Astrocyte of the spinal cord (primary cell): ENCODE results near the gene SCAMP1.

Experiments
- DNase-seq: peaks from one replicate; pipeline ENCODE4 v3.0.0; 2011; ENCODE audit warnings: low read depth, low spot score
- H3K4me3 ChIP-seq: 2 replicates; pipeline ENCODE4 v1.5.1; 2011; ENCODE audit warnings: low read depth, mild to moderate bottlenecking, low read length, moderate library complexity
- CTCF ChIP-seq: IDR thresholded peaks from 2 replicates; pipeline ENCODE4 v1.5.1; 2012; ENCODE audit warnings: low read depth, mild to moderate bottlenecking, low read length, inconsistent platforms
- in situ Hi-C: cut with HindIII; loops from 2 replicates; pipeline ENCODE4 v1.10.0; 2017; ENCODE audit warnings: low sequenced_read_pairs

Gene SCAMP1

GRCh38 chr5:78359831-78360673 lies at the start of gene SCAMP1:
SCAMP1 (plus strand) TSS chr5:78360617; CDS start chr5:78360672, 55 bp downstream.
- peak within 1 kb of the TSS; percentile 96 for H3K4me3 ChIP-seq
- in situ Hi-C loops: no loop called here
- TF ChIP-seq CTCF: peak; percentile 10
- DNase-seq: peak; percentile 95

GRCh38 chr5:78317515-78317914 lies 42.9 kb upstream of the SCAMP1 start:
- in situ Hi-C loops: no loop called here
- no peak overlapping the region for H3K4me3 ChIP-seq
- no peak for TF ChIP-seq CTCF
- no peak for DNase-seq

- in situ Hi-C loops: no loop called here
- TF ChIP-seq CTCF: no peak
- no peak overlapping the region for H3K4me3 ChIP-seq
- no peak for DNase-seq
Measured at GRCh38 chr5:78318337-78318736, 42.1 kb upstream of the SCAMP1 start.

- TF ChIP-seq CTCF: peak; percentile 60
- peak; percentile 45 for DNase-seq
- H3K4me3 ChIP-seq: no peak overlapping the region
- in situ Hi-C loops: no loop called here
Measured at GRCh38 chr5:78320401-78320800, 40.0 kb upstream of the SCAMP1 start.

GRCh38 chr5:78323241-78323640 lies 37.2 kb upstream of the SCAMP1 start:
- no peak overlapping the region for H3K4me3 ChIP-seq
- DNase-seq: no peak
- in situ Hi-C loops: no loop called here
- no peak for TF ChIP-seq CTCF

GRCh38 chr5:78326930-78327329 lies 33.5 kb upstream of the SCAMP1 start:
- no peak for DNase-seq
- in situ Hi-C loops: no loop called here
- no peak for TF ChIP-seq CTCF
- H3K4me3 ChIP-seq: no peak overlapping the region
